Activated naive CD8-positive, alpha-beta T cell (primary cell): ENCODE results near the gene USP46.

ENCODE experiments used
- H3K27ac Mint-ChIP-seq: one replicate; pipeline ENCODE4 v1.8.0; 2021; ENCODE audit warnings: mixed read lengths
- H3K27me3 Mint-ChIP-seq: one replicate; pipeline ENCODE4 v1.8.0; 2021; ENCODE audit warnings: mixed read lengths
- H3K36me3 Mint-ChIP-seq: one replicate; pipeline ENCODE4 v1.8.0; 2021; ENCODE audit warnings: mixed read lengths
- H3K4me1 Mint-ChIP-seq: one replicate; pipeline ENCODE4 v1.8.0; 2021; ENCODE audit warnings: low read depth, mixed read lengths
- H3K4me3 Mint-ChIP-seq: one replicate; pipeline ENCODE4 v1.8.0; 2021; ENCODE audit warnings: mild to moderate bottlenecking, mixed read lengths
- H3K9me3 Mint-ChIP-seq: one replicate; pipeline ENCODE4 v1.8.0; 2021; ENCODE audit warnings: low read depth, mixed read lengths

Gene USP46

GRCh38 chr4:52641854-52642563, 17.1 kb downstream of the USP46 start:
- Mint-ChIP-seq H3K36me3 (peaks cover 4% of the 10 kb centered on the region), H3K27me3 (no peaks in the 10 kb centered on the region), H3K9me3 (no peaks in the 10 kb centered on the region), H3K4me1 (peaks cover 9% of the 10 kb centered on the region), H3K4me3 (no peak overlapping the region), H3K27ac (no peak overlapping the region)

- Mint-ChIP-seq H3K27ac (no peak overlapping the region), H3K9me3 (no peaks in the 10 kb centered on the region), H3K27me3 (no peaks in the 10 kb centered on the region), H3K36me3 (peaks cover 4% of the 10 kb centered on the region), H3K4me1 (peaks cover 10% of the 10 kb centered on the region), H3K4me3 (no peak overlapping the region)
Observed at GRCh38 chr4:52640808-52641565, 18.1 kb downstream of the USP46 start.

GRCh38 chr4:52638717-52639116, 20.4 kb downstream of the USP46 start:
- Mint-ChIP-seq H3K4me1 (peaks cover 10% of the 10 kb centered on the region), H3K9me3 (no peaks in the 10 kb centered on the region), H3K27ac (no peak overlapping the region), H3K36me3 (peaks cover 4% of the 10 kb centered on the region), H3K4me3 (no peak overlapping the region), H3K27me3 (no peaks in the 10 kb centered on the region)

GRCh38 chr4:52637116-52637515, 22.0 kb downstream of the USP46 start:
- peaks cover 4% of the 10 kb centered on the region for H3K36me3 Mint-ChIP-seq
- peaks cover 3% of the 10 kb centered on the region for H3K4me1 Mint-ChIP-seq
- H3K27ac Mint-ChIP-seq, result no peak overlapping the region

GRCh38 chr4:52635560-52635959, 23.5 kb downstream of the USP46 start:
- Mint-ChIP-seq H3K9me3 (no peaks in the 10 kb centered on the region), H3K4me1 (peaks cover 3% of the 10 kb centered on the region), H3K36me3 (peaks cover 2% of the 10 kb centered on the region), H3K27ac (no peak overlapping the region), H3K27me3 (no peaks in the 10 kb centered on the region), H3K4me3 (no peak overlapping the region)

More at GRCh38 chr4:52637116-52637515, 22.0 kb downstream of the USP46 start:
- Mint-ChIP-seq H3K27me3 (no peaks in the 10 kb centered on the region), H3K9me3 (no peaks in the 10 kb centered on the region), H3K4me3 (no peak overlapping the region)

GRCh38 chr4:52635130-52635529, 24.0 kb downstream of the USP46 start:
- H3K27ac Mint-ChIP-seq, result no peak overlapping the region
- H3K36me3 Mint-ChIP-seq, result peaks cover 1% of the 10 kb centered on the region
- H3K27me3 Mint-ChIP-seq, result no peaks in the 10 kb centered on the region
- H3K4me3 Mint-ChIP-seq, result no peak overlapping the region
- H3K4me1 Mint-ChIP-seq, result peaks cover 3% of the 10 kb centered on the region
- no peaks in the 10 kb centered on the region for H3K9me3 Mint-ChIP-seq

GRCh38 chr4:52633846-52634245, 25.3 kb downstream of the USP46 start:
- no peaks in the 10 kb centered on the region for H3K36me3 Mint-ChIP-seq
- no peak overlapping the region for H3K4me3 Mint-ChIP-seq
- no peaks in the 10 kb centered on the region for H3K27me3 Mint-ChIP-seq
- H3K27ac Mint-ChIP-seq, result no peak overlapping the region
- peaks cover 3% of the 10 kb centered on the region for H3K4me1 Mint-ChIP-seq
- H3K9me3 Mint-ChIP-seq, result no peaks in the 10 kb centered on the region

GRCh38 chr4:52628974-52629373, 30.1 kb downstream of the USP46 start:
- Mint-ChIP-seq H3K36me3 (peaks cover 4% of the 10 kb centered on the region), H3K27ac (no peak overlapping the region), H3K4me1 (no peaks in the 10 kb centered on the region), H3K9me3 (no peaks in the 10 kb centered on the region), H3K4me3 (no peak overlapping the region), H3K27me3 (no peaks in the 10 kb centered on the region)

GRCh38 chr4:52628543-52628942, 30.6 kb downstream of the USP46 start:
- no peaks in the 10 kb centered on the region for H3K9me3 Mint-ChIP-seq
- no peaks in the 10 kb centered on the region for H3K27me3 Mint-ChIP-seq
- peaks cover 4% of the 10 kb centered on the region for H3K36me3 Mint-ChIP-seq
- H3K27ac Mint-ChIP-seq, result no peak overlapping the region
- H3K4me1 Mint-ChIP-seq, result no peaks in the 10 kb centered on the region
- no peak overlapping the region for H3K4me3 Mint-ChIP-seq

- Mint-ChIP-seq H3K9me3 (no peaks in the 10 kb centered on the region), H3K4me3 (no peak overlapping the region), H3K36me3 (peaks cover 6% of the 10 kb centered on the region), H3K27me3 (no peaks in the 10 kb centered on the region), H3K27ac (no peak overlapping the region), H3K4me1 (no peaks in the 10 kb centered on the region)
Observed at GRCh38 chr4:52627876-52628275, 31.2 kb downstream of the USP46 start.

- Mint-ChIP-seq H3K4me1 (no peaks in the 10 kb centered on the region), H3K27ac (no peak overlapping the region), H3K9me3 (no peaks in the 10 kb centered on the region), H3K27me3 (no peaks in the 10 kb centered on the region), H3K36me3 (peaks cover 12% of the 10 kb centered on the region), H3K4me3 (no peak overlapping the region)
Observed at GRCh38 chr4:52625216-52625615, 33.9 kb downstream of the USP46 start.

- Mint-ChIP-seq H3K27me3 (no peaks in the 10 kb centered on the region), H3K27ac (no peak overlapping the region), H3K4me3 (no peak overlapping the region), H3K9me3 (no peaks in the 10 kb centered on the region), H3K36me3 (peaks cover 8% of the 10 kb centered on the region), H3K4me1 (peaks cover 6% of the 10 kb centered on the region)
Observed at GRCh38 chr4:52622564-52622963, 36.5 kb downstream of the USP46 start.

GRCh38 chr4:52621567-52621966, 37.5 kb downstream of the USP46 start:
- Mint-ChIP-seq H3K4me1 (peaks cover 10% of the 10 kb centered on the region), H3K9me3 (no peaks in the 10 kb centered on the region), H3K27me3 (no peaks in the 10 kb centered on the region), H3K27ac (no peak overlapping the region), H3K4me3 (no peak overlapping the region), H3K36me3 (peaks cover 8% of the 10 kb centered on the region)

GRCh38 chr4:52619591-52619931, 39.5 kb downstream of the USP46 start:
- Mint-ChIP-seq H3K36me3 (peaks cover 8% of the 10 kb centered on the region), H3K9me3 (no peaks in the 10 kb centered on the region), H3K4me3 (no peak overlapping the region), H3K27ac (no peak overlapping the region), H3K27me3 (no peaks in the 10 kb centered on the region), H3K4me1 (peaks cover 16% of the 10 kb centered on the region)

GRCh38 chr4:52618795-52619590, 40.1 kb downstream of the USP46 start:
- Mint-ChIP-seq H3K27me3 (no peaks in the 10 kb centered on the region), H3K9me3 (no peaks in the 10 kb centered on the region), H3K4me3 (no peak overlapping the region), H3K36me3 (peaks cover 8% of the 10 kb centered on the region), H3K27ac (no peak overlapping the region), H3K4me1 (peaks cover 16% of the 10 kb centered on the region)
